Measurements from ENCODE around the gene HSPA12A. TPM values are rescaled to one million over a fixed set of nuclear protein-coding genes. Genes with fewer than 3 reads are reported as not detected.

HSPA12A gene
- total RNA-seq, 1 donor from 2014 or later = 7.9 TPM

DNA sequence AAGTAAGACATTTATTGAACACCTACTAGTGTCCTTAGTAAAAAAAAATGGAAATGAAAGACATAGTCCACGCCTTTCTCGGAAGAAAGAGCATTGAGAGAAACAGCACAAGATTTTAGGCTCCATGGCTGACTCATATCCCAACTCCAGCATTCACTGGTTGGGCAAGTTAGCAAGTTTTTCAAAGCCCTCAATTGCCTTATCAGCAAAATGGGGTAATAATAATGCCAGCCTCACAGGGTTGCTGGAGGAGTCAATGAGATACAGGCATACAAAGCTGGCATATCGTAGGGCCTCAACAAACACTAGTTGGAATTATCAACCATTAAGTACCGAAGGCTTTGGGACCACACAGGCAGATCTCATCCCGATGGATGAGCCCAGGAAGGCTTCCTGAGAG, 4.0 kb downstream of the HSPA12A start:
- DNase-seq (ENCODE audit: low read depth) = no peak
- H3K4me1 Mint-ChIP-seq (ENCODE audit: low read depth, unreplicated experiment) = no peaks in the 10 kb centered on the region
- no peak overlapping the region for H3K4me3 Mint-ChIP-seq (ENCODE audit: unreplicated experiment)
- peaks cover 5% of the 10 kb centered on the region for H3K36me3 Mint-ChIP-seq (ENCODE audit: low read depth, unreplicated experiment)
- peaks cover 61% of the 10 kb centered on the region for H3K79me2 ChIP-seq (ENCODE audit: insufficient read depth, low read length)
- H3K4me1 ChIP-seq (ENCODE audit: insufficient read depth, low read length) = peaks cover 12% of the 10 kb centered on the region
- H3K9ac ChIP-seq (ENCODE audit: low read length) = no peak overlapping the region
- H3K4me2 ChIP-seq (ENCODE audit: low read length) = no peak overlapping the region
- peaks cover 5% of the 10 kb centered on the region for H3K9me3 Mint-ChIP-seq (ENCODE audit: unreplicated experiment)
- no peak overlapping the region for H3K27ac ChIP-seq (ENCODE audit: low read depth, low read length)
- H2AFZ ChIP-seq (ENCODE audit: low read depth, low read length) = no peak overlapping the region
- peaks cover 2% of the 10 kb centered on the region for H3K27me3 ChIP-seq (ENCODE audit: insufficient read depth, low read length)
- FAIRE-seq = no peak
- no peak overlapping the region for H3K4me3 ChIP-seq (ENCODE audit: insufficient read depth, low read depth, low read length)
- TF ChIP-seq EZH2 (IDR thresholded peaks at IDR 0.05; ENCODE audit: insufficient read depth, low read length) = no peak
- TF ChIP-seq, protein P1, sequence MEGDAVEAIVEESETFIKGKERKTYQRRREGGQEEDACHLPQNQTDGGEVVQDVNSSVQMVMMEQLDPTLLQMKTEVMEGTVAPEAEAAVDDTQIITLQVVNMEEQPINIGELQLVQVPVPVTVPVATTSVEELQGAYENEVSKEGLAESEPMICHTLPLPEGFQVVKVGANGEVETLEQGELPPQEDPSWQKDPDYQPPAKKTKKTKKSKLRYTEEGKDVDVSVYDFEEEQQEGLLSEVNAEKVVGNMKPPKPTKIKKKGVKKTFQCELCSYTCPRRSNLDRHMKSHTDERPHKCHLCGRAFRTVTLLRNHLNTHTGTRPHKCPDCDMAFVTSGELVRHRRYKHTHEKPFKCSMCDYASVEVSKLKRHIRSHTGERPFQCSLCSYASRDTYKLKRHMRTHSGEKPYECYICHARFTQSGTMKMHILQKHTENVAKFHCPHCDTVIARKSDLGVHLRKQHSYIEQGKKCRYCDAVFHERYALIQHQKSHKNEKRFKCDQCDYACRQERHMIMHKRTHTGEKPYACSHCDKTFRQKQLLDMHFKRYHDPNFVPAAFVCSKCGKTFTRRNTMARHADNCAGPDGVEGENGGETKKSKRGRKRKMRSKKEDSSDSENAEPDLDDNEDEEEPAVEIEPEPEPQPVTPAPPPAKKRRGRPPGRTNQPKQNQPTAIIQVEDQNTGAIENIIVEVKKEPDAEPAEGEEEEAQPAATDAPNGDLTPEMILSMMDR (IDR thresholded peaks at IDR 0.05; ENCODE audit: insufficient read depth, low read depth, low read length) = no peak
- H4K20me1 ChIP-seq (ENCODE audit: insufficient read depth, low read length) = peaks cover 46% of the 10 kb centered on the region
- no peak overlapping the region for H3K27ac Mint-ChIP-seq (ENCODE audit: unreplicated experiment)
- H3K36me3 ChIP-seq (ENCODE audit: insufficient read depth, low read length) = no peaks in the 10 kb centered on the region
- no peaks in the 10 kb centered on the region for H3K9me3 ChIP-seq (ENCODE audit: insufficient read depth, low read depth, low read length)
- H3K27me3 Mint-ChIP-seq (ENCODE audit: low read depth, unreplicated experiment) = peaks cover 18% of the 10 kb centered on the region

DNA sequence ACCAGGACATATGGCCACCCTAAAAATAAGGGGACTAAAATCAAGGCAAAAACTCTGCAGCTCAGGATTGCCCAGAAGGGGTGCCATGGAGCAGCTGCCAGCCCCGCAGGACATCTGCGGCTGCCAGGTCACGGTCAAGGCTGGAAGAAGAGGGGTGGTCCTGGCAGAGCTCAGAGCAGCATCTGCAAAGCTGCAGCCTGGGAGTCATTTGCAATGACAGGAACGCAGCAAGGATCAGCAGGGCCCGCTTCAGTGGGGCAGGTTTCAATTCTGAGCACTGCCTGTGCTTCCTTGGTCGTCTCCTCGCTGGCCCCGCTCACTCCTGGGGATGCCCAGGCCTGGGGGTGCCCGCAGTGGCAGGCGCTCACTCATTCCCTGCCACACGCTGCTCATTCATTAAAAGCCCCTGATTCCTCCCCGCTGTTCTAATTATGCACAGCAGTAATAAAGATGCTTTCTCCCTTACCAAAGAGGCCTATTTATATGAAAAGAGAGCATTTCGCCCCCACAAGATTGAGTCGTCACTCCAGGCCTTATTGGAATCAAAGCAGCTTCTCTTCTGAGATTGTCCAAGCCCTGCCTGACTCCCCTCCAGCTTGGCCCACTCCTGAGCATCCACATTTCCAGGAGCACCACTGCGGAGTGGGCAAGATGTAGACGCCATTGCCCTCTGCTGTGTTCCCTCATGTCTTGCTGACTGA, 4.6 kb downstream of the HSPA12A start:
- Mint-ChIP-seq H3K4me1 (ENCODE audit: low read depth, unreplicated experiment) (peaks cover under 1% of the 10 kb centered on the region), H3K9me3 (ENCODE audit: unreplicated experiment) (peaks cover 5% of the 10 kb centered on the region), H3K4me3 (ENCODE audit: unreplicated experiment) (no peak overlapping the region), H3K27me3 (ENCODE audit: low read depth, unreplicated experiment) (peaks cover 18% of the 10 kb centered on the region), H3K27ac (ENCODE audit: unreplicated experiment) (no peak overlapping the region), H3K36me3 (ENCODE audit: low read depth, unreplicated experiment) (peaks cover 5% of the 10 kb centered on the region)
- FAIRE-seq = no peak
- Histone ChIP-seq H3K27me3 (ENCODE audit: insufficient read depth, low read length) (peaks cover 2% of the 10 kb centered on the region), H3K36me3 (ENCODE audit: insufficient read depth, low read length) (no peaks in the 10 kb centered on the region), H3K79me2 (ENCODE audit: insufficient read depth, low read length) (peaks cover 61% of the 10 kb centered on the region), H3K27ac (ENCODE audit: low read depth, low read length) (no peak overlapping the region), H2AFZ (ENCODE audit: low read depth, low read length) (no peak overlapping the region), H3K4me2 (ENCODE audit: low read length) (no peak overlapping the region), H3K9ac (ENCODE audit: low read length) (no peak overlapping the region), H3K4me1 (ENCODE audit: insufficient read depth, low read length) (peaks cover 16% of the 10 kb centered on the region), H3K9me3 (ENCODE audit: insufficient read depth, low read depth, low read length) (no peaks in the 10 kb centered on the region), H3K4me3 (ENCODE audit: insufficient read depth, low read depth, low read length) (no peak overlapping the region), H4K20me1 (ENCODE audit: insufficient read depth, low read length) (peaks cover 51% of the 10 kb centered on the region)
- no peak for DNase-seq (ENCODE audit: low read depth)
- no peak for TF ChIP-seq EZH2 (IDR thresholded peaks at IDR 0.05; ENCODE audit: insufficient read depth, low read length)
- TF ChIP-seq, protein P1 (IDR thresholded peaks at IDR 0.05; ENCODE audit: insufficient read depth, low read depth, low read length) = peak; percentile 35

GRCh38 chr10:116733566-116733965, 8.8 kb downstream of the HSPA12A start:
- Mint-ChIP-seq H3K36me3 (ENCODE audit: low read depth, unreplicated experiment) (peaks cover 7% of the 10 kb centered on the region), H3K4me1 (ENCODE audit: low read depth, unreplicated experiment) (peaks cover 6% of the 10 kb centered on the region), H3K27ac (ENCODE audit: unreplicated experiment) (no peak overlapping the region), H3K9me3 (ENCODE audit: unreplicated experiment) (peaks cover 5% of the 10 kb centered on the region), H3K4me3 (ENCODE audit: unreplicated experiment) (no peak overlapping the region), H3K27me3 (ENCODE audit: low read depth, unreplicated experiment) (peaks cover 12% of the 10 kb centered on the region)
- no peak for TF ChIP-seq EZH2 (IDR thresholded peaks at IDR 0.05; ENCODE audit: insufficient read depth, low read length)
- TF ChIP-seq, protein P1 (IDR thresholded peaks at IDR 0.05; ENCODE audit: insufficient read depth, low read depth, low read length) = no peak
- no peaks in the 10 kb centered on the region for H3K36me3 ChIP-seq (ENCODE audit: insufficient read depth, low read length)
- no peak overlapping the region for H3K9ac ChIP-seq (ENCODE audit: low read length)
- DNase-seq (ENCODE audit: low read depth) = peak; percentile 62
- H3K79me2 ChIP-seq (ENCODE audit: insufficient read depth, low read length) = peaks cover 35% of the 10 kb centered on the region
- H2AFZ ChIP-seq (ENCODE audit: low read depth, low read length) = no peak overlapping the region
- peak; percentile 23 for FAIRE-seq
- no peak overlapping the region for H3K27ac ChIP-seq (ENCODE audit: low read depth, low read length)
- no peaks in the 10 kb centered on the region for H3K9me3 ChIP-seq (ENCODE audit: insufficient read depth, low read depth, low read length)
- no peaks in the 10 kb centered on the region for H3K27me3 ChIP-seq (ENCODE audit: insufficient read depth, low read length)
- no peak overlapping the region for H3K4me3 ChIP-seq (ENCODE audit: insufficient read depth, low read depth, low read length)
- H4K20me1 ChIP-seq (ENCODE audit: insufficient read depth, low read length) = peaks cover 34% of the 10 kb centered on the region
- H3K4me1 ChIP-seq (ENCODE audit: insufficient read depth, low read length) = peaks cover 16% of the 10 kb centered on the region
- peak overlapping the region; percentile 0 for H3K4me2 ChIP-seq (ENCODE audit: low read length)
